Activated CD8-positive, alpha-beta memory T cell treated with anti-CD3 and anti-CD28 coated beads, Interleukin-2, amount 50 U/mL, for 4 hours (primary cell): ENCODE data around the gene P2RY8.
"Not testable (repeated sequence)": the region's sequence is repeated elsewhere in the genome, so short reads cannot be mapped to it uniquely, and the experiment has no call there.

ENCODE experiments used
- DNase-seq: peaks from one replicate; pipeline ENCODE4 v3.0.0-alpha.2; 2020

P2RY8 gene

GRCh38 chrX:1542994-1543725, 6.2 kb upstream of the P2RY8 start:
- no peak for DNase-seq

- DNase-seq = not testable (repeated sequence)
Measured at GRCh38 chrX:1539146-1539545, 2.2 kb upstream of the P2RY8 start.

DNA sequence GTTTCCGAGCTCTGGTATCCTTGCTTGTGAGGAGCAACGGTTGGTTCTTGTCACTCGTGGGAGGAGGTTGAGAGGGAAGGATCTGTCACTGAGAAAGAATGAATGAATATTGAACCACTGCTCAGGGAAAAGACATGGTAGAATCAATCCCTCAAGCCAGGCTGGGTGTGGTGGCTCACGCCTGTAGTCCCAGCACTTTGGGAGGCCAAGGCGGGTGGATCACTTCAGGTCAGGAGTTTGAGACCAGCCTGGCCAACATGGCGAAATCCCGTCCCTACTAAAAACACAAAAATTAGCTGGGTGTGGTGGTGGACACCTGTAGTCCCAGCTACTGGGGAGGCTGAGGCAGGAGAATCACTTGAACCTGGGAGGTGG, 718 bp upstream of the P2RY8 start:
- DNase-seq = not testable (repeated sequence)

DNA sequence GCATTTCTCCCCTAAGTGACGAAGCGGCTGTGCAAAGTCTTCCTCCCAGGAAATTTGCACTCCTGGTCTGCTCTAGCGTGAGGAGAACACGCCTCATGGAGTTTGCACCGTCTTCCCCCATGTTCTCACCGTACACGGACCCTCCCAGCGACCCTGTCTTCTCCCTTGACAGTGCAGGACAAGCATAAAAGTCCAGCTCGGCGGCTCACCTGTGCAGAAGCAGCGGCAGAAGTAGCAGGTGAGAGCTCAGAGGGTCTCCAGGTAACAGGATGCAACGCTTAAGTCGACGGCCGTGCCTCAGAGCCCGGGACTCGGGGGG, 314 bp downstream of the P2RY8 start:
- no peak for DNase-seq

- DNase-seq = peak; percentile 34
Measured at GRCh38 chrX:1535241-1536041, 1.5 kb downstream of the P2RY8 start.

- peak; percentile 39 for DNase-seq
Measured at GRCh38 chrX:1534301-1535168, 2.5 kb downstream of the P2RY8 start.

DNA sequence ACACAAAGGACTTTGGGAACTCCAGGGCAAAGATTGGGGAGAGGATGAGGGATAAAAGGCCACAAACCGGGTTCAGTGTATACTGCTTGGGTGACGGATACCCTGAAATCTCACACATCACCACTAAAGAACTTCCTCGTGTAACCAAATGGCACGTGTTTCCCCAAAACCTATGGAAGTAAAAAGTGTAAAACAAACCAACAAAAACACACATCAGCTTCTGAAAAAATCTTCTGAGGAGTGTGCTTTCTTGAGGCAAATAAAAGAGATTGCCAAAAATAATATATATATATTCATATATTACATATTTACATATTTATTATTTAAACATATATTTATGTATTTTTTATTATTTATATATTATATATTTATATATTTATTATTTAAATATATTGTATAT, 3.9 kb downstream of the P2RY8 start:
- DNase-seq = no peak

DNA sequence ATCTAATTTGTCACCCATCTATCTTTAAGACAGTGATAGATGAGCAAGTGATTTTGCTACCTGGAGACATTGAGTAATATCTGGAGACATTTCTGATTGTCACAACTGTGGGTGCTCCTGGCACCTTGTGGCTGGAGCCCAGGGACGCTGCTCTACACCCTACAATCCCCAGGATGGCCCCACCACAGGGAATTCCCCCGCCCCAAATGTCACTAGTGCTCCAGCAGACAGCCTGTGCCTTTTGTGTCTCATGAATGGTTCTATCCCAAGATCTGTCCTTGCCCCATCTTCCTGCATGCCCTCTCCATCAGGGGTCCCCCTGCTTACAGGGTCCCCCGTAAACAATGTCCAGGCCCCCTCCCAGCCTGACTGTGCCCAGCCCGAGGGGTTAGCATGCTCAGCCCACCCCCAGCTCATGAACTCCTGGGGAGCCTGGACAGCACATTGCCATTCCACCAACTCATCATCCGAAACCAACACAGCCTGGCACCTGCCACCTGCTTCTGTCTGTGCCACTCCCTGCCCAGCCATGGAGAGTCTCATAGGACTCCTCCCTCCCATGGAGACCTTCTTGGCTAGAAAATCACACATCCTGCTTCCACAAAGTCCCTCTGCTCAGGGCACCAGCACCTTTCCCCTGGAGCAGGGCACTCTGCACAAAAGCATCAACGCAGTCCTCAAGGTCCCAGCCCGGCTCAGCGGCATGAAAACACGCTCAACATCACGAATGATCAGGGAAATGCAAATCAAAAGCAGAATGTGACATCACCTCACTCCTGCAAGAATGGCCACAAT, 5.7 kb downstream of the P2RY8 start:
- no peak for DNase-seq

- DNase-seq = no peak
Measured at GRCh38 chrX:1529756-1530155, 7.2 kb downstream of the P2RY8 start.

DNA sequence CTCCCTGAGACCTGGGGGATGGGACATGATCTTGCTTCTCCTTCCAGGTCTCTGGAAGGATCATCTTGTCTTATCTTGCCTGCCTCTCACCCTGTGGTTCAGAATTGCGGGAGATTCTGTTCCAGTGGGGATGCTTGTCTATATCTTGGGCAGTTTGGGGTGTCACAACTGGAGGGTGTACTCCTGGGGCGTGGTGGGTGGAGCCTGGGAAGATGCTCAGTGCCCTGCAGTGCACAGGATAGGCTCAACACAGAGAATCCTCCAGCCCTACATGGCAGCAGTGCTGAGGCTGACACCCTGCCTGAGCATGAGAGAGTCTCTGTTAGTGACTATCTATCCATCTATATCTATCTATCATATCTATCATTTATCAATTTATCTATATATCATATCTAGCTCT, 7.7 kb downstream of the P2RY8 start:
- DNase-seq = no peak

- DNase-seq = no peak
Measured at GRCh38 chrX:1528884-1529203, 8.1 kb downstream of the P2RY8 start.

- no peak for DNase-seq
Measured at GRCh38 chrX:1528186-1528883, 8.7 kb downstream of the P2RY8 start.

GRCh38 chrX:1527457-1527856, 9.5 kb downstream of the P2RY8 start:
- no peak for DNase-seq

DNA sequence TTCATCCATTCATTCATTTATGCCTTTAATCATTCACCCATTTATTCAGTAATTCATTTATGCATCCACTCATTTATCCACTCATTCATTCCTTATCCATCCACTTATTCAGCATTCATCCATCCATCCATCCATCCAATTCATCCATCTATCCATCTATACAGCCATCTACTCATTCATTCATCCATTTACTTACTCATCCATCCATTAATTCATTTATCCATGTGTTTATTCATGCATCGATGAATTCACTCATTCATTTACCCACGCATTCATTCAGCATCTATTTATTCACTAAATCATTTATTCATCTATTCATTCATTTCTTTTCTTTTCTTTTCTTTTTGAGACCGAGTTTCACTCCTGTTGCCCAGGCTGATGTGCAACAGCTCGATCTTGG, 10.4 kb downstream of the P2RY8 start:
- DNase-seq = no peak

DNA sequence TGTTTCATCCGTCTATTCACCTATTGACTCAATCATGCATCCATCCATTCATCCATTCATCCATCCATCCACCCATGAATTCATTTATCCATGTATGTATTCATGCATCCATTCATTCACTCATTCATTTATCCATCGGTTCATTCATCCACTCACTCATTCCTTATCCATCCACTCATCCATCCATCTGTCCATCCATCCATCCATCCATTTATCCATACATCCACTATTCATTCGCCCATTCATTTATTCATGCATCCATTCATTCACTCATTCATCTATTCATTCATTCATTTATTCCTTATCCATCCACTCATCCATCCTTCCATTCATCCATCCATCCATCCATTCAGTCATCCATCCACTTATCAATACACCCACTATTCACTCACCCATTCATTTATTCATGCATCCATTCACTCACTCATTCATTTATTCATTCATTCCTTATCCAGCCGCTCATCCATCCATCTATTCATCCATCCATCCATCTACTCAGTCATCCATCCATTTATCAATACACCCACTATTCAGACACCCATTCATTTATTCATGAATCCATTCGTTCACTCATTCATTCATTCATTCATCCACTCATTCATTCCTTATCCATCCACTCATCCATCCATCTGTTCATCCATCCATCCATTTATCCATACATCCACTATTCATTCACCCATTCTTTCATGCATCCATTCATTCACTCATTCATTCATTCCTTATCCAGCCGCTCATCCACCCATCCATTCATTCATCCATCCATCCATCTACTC, 11.2 kb downstream of the P2RY8 start:
- no peak for DNase-seq

DNA sequence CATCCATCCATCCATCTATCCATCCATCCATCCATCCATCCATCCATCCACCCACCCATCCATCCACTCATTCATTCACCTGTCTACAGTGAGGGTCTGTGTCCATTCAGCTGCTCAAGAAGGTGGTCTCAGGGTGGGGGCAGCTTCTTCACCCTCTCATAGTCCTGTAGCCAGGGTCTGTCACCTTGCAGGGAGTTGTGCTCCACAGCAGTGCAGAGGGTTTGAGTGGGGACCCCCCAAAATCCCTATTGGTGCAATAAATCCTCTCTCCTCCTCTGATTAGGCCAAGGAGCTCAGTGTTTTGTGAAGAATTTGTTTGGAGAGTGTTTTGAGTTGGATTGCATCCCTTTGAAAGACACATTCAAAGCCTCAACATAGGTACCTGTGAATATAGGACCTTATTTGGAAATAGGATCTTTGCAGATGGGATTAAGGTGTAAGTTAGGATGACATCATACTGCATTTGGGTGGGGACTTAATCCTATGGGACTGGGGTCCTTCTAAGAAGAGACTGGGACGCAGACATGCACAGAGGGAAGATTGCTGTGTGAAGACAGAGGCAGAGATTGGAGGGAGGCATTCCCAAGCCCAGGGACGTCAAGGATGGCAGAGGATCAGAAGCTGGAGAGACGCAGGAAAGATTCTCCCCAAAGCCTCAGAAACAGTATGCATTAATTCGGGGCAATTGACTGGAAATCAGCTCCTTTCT, 12.0 kb downstream of the P2RY8 start:
- DNase-seq = no peak

DNA sequence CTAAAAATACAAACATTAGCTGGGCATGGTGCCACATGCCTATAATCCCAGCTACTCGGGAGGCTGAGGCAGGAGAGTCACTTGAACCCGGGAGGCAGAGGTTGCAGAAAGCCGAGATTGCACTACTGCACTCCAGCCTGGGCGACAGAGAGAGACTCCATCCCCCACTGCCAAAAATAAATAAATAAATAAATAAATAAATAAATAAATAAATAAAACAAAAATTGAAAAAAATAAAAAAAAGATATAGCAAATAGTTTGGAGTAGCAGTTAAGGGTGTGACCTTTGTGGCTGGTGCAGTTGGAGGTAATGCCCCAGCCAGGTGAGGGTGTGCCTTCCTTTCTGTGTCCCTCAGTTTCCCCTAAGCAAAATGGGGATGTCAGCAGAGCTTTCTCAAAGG, 14.1 kb downstream of the P2RY8 start:
- not testable (repeated sequence) for DNase-seq

- peak; percentile 35 for DNase-seq
Measured at GRCh38 chrX:1521459-1521956, 15.5 kb downstream of the P2RY8 start.

DNA sequence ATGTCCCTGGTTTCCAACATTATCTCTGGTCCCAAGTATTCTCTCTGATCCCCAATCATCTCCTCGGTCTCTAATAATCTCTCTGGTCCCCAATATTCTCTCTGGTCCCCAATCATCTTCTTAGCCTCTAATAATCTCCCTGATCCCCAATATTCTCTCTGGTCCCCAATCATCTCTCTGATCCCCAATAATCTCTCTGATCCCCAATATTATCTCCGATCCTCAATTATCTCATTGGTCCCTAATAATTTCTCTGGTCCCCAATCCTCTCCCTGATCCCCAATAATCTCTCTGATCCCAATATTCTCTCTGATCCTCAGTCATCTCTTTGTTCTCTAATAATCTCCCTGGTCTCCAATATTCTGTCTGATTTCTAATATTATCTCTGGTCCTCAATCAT, 16.6 kb downstream of the P2RY8 start:
- no peak for DNase-seq

DNA sequence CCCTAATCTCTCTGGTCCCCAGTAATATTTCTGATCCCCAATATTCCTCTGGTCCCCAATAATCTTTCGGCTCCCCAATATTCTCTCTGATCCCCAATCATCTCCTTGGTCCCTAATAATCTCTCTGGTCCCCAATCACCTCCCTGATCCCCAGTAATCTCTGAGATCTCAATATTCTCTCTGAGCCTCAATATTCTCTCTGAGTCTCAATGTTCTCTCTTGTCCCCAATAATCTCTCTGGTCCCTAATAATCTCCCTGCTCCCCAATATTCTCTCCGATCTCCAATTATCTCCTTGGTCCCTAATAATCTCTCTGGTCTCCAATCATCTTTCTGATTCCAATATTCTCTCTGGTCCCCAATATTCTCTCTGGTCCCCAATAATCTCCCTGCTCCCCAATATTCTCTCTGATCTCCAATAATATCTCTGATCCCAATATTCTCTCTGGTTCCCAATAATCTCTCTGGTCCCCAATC, 17.9 kb downstream of the P2RY8 start:
- DNase-seq = no peak

GRCh38 chrX:1518512-1518911, 18.5 kb downstream of the P2RY8 start:
- no peak for DNase-seq
